Ovary (tissue), 9 donors: ENCODE data around the gene GLI3. TPM values are rescaled to one million over a fixed set of nuclear protein-coding genes. Genes with fewer than 3 reads are reported as not detected.

Source experiments
- DNase-seq, 5 donors: peaks; one replicate each; pipeline ENCODE4 v3.0.0-alpha.2; 2019 to 2020
- H3K27ac ChIP-seq, 2 donors: fragments of 200-600 bp; one replicate each; pipeline versions ENCODE4 v1.5.1 to v1.8.0; 2019 to 2022
- H3K27me3 ChIP-seq: fragments of 200-600 bp; one replicate; pipeline ENCODE4 v1.8.0; 2022
- H3K36me3 ChIP-seq: fragments of 200-600 bp; sonication (generic); one replicate; pipeline ENCODE4 v1.5.1; 2019
- H3K4me1 ChIP-seq: one replicate; pipeline ENCODE4 v1.8.1; 2013; ENCODE audit warnings: mild to moderate bottlenecking, moderate library complexity; ENCODE audit not compliant: insufficient read depth
- H3K4me3 ChIP-seq: fragments of 200-600 bp; sonication (generic); one replicate; pipeline ENCODE4 v1.5.1; 2017
- H3K9me3 ChIP-seq, 2 donors: fragments of 200-600 bp in 1 of 2; sonication (generic) in 1 of 2; one replicate each; pipeline versions ENCODE4 v1.5.1 to v1.8.1; 2013 to 2019; ENCODE audit warnings: mild to moderate bottlenecking in 1 of 2, moderate library complexity in 1 of 2
- CTCF ChIP-seq, 3 donors: fragments of 450-650 bp in 2 of 3; fragments of 200-600 bp in 1 of 3; IDR thresholded peaks; one replicate each; pipeline versions ENCODE4 v1.5.1 to v1.8.0; 2016 to 2022; ENCODE audit warnings: antibody characterized with exemption in 3 of 3, mild to moderate bottlenecking in 1 of 3
- EP300 ChIP-seq: sonication (generic); formaldehyde crosslinking; IDR thresholded peaks from one replicate; pipeline ENCODE4 v1.6.1; 2017; ENCODE audit warnings: antibody characterized with exemption
- POLR2A ChIP-seq: fragments of 450-650 bp; IDR thresholded peaks from one replicate; pipeline ENCODE4 v1.6.1; 2017; ENCODE audit warnings: antibody characterized with exemption, mild to moderate bottlenecking, moderate library complexity
- WGBS, 3 donors: extraction: QIAGEN DNeasy Blood & Tissue Kit in 1 of 3; methylation state at CpG; one replicate each; pipeline versions ENCODE4 v1.1.5 to v1.1.7; 2013 to 2017; 5-methylcytosine and 5-hydroxymethylcytosine counted together
- intact Hi-C, 4 donors: fragments of 100-400 bp; cut with DNase I; formaldehyde crosslinking; loops; one replicate each; pipeline versions ENCODE4 v1.11.0 to v1.15.1; 2022 to 2023
- polyA plus RNA-seq, 2 donors: library from polyadenylated mRNA; stranded (reverse); fragments of 200-250 nt in 1 of 2; fragments of 350-450 nt in 1 of 2; fragmentation: Illumina TruSeq in 1 of 2; extraction: RNeasy Lipid Tissue Mini Kit (QIAGEN cat#74804) in 1 of 2; gene quantifications; one replicate each; pipeline ENCODE4 v1.2.3, GENCODE V29; 2013 to 2014
- total RNA-seq, 7 donors: library from RNA; depleted of rRNA in 2 of 7; stranded (reverse); fragments of >200 nt in 2 of 7; fragmentation: NEBNext Ultra II Directional in 3 of 7; extraction: Animal tissue kit (Norgen Biotek cat#: 25700) in 3 of 7; gene quantifications; one replicate each; pipeline versions ENCODE4 v1.1.0 to v1.2.4, GENCODE V29; 2016 to 2023
- donor health status: DM: no; HTN: no; CAD: no; lungs with moderate emphysema.
- donor health status: DM: no; HTN: no; CAD: no.
- donor health status: Bipolar disorder and iron deficiency.
- donor health status: DM: yes; HTN: yes; CAD: no.
- donor health status: DM: no; HTN: no; CAD: no.
- donor health status: DM: yes; HTN: yes; CAD: no.

Gene GLI3
- total and polyA plus RNA-seq, 9 donors: 9.5 to 67.1 (median 50.5) TPM

DNA sequence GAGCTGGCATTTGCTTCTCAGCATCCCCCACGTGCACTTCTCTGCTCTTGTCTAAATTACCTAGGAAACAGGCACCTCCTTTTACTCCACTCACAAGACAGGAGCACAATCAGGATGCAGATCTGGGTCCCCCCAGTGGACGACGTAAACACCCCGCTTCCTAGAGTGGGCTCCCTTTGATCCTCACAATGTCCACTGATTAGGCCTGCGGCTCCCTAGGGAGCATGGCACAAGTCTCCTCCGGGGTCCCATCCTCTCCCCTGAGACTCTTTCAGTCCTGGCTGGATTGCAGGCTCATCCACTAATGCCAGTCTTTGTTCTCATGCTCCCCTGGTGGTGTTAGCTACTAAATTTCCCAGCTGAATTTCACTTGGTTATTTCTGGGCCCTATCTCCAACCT, 98.3 kb downstream of the GLI3 start:
- TF ChIP-seq EP300 (no peak), POLR2A (no peak), CTCF (IDR thresholded peaks at IDR 0.05) (no peak)
- Histone ChIP-seq H3K9me3 (no peaks in the 10 kb centered on the region), H3K4me1 (peaks cover 5% of the 10 kb centered on the region), H3K36me3 (no peaks in the 10 kb centered on the region), H3K4me3 (no peak overlapping the region), H3K27me3 (no peaks in the 10 kb centered on the region), H3K27ac (no peak overlapping the region)
- DNase-seq: no peak
- 56 to 70% (median 67%) methylated on average over 6 of the region's 6 CpGs for WGBS, 3 donors
- intact Hi-C loops: no loop called here

DNA sequence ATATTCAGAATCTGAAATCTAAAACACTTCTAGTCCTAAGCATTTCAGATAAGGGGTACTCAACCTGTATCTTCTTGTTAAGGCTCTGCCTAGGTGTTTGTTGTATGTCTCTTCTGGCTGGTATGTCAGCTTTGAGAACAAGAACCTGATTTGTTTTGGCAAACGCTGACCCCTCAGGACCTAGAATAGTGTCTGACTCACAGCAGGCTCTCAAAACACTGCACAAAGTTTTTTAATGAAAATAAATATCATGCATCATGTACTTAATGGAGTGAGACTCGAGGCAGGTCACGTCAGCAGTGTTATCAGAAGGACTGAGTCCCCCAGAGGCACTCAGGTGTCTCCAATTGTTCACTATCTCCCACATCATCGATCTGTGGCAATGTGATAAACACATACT, 99.1 kb downstream of the GLI3 start:
- Histone ChIP-seq H3K36me3 (no peaks in the 10 kb centered on the region), H3K27me3 (no peaks in the 10 kb centered on the region), H3K9me3 (no peaks in the 10 kb centered on the region), H3K27ac (no peak overlapping the region), H3K4me3 (no peak overlapping the region), H3K4me1 (peaks cover 5% of the 10 kb centered on the region)
- WGBS, 3 donors: 43 to 64% (median 45%) methylated on average over 4 of the region's 4 CpGs
- intact Hi-C loops: no loop called here
- DNase-seq: no peak
- no peak for TF ChIP-seq POLR2A
- no peak for TF ChIP-seq CTCF (IDR thresholded peaks at IDR 0.05)
- TF ChIP-seq EP300: no peak

DNA sequence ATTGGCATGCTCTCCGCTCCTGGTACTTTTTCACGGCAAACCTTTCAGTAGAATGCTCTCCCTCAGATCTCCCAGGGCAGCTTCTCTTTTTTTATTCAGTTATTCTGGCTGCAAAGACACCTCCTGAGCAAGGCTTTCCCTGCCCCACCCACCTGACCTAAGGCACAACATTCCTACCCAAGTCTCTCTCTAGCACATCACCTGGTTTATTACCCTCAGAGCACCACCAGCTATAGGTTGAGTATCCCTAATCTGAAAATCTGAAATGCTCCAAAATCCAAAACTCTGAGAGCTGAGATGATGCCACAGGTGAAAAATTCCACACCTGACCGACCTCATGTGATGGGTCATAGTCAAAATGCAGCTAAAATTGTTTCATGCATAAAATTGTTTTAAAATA, 99.6 kb downstream of the GLI3 start:
- H3K9me3 ChIP-seq: no peaks in the 10 kb centered on the region
- H3K4me3 ChIP-seq: no peak overlapping the region
- H3K27ac ChIP-seq: no peak overlapping the region
- WGBS, 3 donors: 89 to 99% (median 98%) methylated on average over 3 of the region's 3 CpGs
- no peak for DNase-seq
- peaks cover 5% of the 10 kb centered on the region for H3K4me1 ChIP-seq
- no peaks in the 10 kb centered on the region for H3K36me3 ChIP-seq
- no peak for TF ChIP-seq CTCF (IDR thresholded peaks at IDR 0.05)
- TF ChIP-seq EP300: no peak
- no peak for TF ChIP-seq POLR2A
- intact Hi-C loops: no loop called here
- H3K27me3 ChIP-seq: no peaks in the 10 kb centered on the region

DNA sequence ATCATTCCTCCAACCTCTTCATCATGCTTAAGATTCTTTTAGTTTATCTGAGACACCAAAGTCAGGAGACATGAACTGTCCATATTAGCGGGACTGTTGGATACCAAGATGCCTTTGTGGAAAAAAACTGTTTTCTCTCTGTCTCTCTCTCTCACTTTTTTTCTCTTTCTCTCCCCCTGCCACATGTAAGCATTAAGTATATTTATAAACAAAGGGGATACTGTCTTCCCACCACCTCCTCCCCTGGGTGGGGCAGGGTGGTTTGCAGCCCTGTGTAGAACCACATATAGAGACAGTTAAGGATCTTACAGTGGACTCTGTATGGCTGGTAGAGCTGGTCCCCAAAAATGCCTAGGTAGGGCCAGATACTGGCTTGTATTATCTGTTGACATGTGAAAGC, 101.3 kb downstream of the GLI3 start:
- WGBS, 3 donors: 90 to 95% (median 91%) methylated on average over 1 of the region's 1 CpG

More for the DNA sequence above, 101.3 kb downstream of the GLI3 start:
- intact Hi-C loops: no loop called here
- TF ChIP-seq CTCF (IDR thresholded peaks at IDR 0.05): no peak
- no peak for TF ChIP-seq EP300
- TF ChIP-seq POLR2A: no peak
- H3K4me1 ChIP-seq: peaks cover 5% of the 10 kb centered on the region
- no peaks in the 10 kb centered on the region for H3K36me3 ChIP-seq
- H3K27ac ChIP-seq: no peak overlapping the region
- no peak overlapping the region for H3K4me3 ChIP-seq
- no peak for DNase-seq
- H3K9me3 ChIP-seq: no peaks in the 10 kb centered on the region
- H3K27me3 ChIP-seq: no peaks in the 10 kb centered on the region
